HEK293 (cell line): Measurements from ENCODE around the gene TMEM187.

Source experiments
- OVOL3 ChIP-seq: fragments of 450-650 bp; formaldehyde crosslinking; IDR thresholded peaks from 2 replicates; pipeline ENCODE4 v1.5.1; 2016; ENCODE audit warnings: missing biosample characterization, missing genetic modification characterization
- YY1 ChIP-seq: fragments of 450-650 bp; formaldehyde crosslinking; IDR thresholded peaks from 2 replicates; pipeline ENCODE4 v1.5.1; 2018; ENCODE audit warnings: missing biosample characterization, missing genetic modification characterization
- ZBTB7A ChIP-seq: fragments of 450-650 bp; formaldehyde crosslinking; IDR thresholded peaks from 2 replicates; pipeline ENCODE4 v1.5.1; 2016; ENCODE audit warnings: low read depth, missing biosample characterization, missing genetic modification characterization
- ZNF266 ChIP-seq: fragments of 450-650 bp; formaldehyde crosslinking; IDR thresholded peaks from 2 replicates; pipeline ENCODE4 v1.5.1; 2016; ENCODE audit warnings: missing biosample characterization, missing genetic modification characterization, low read depth
- ZNF792 ChIP-seq: fragments of 450-650 bp; formaldehyde crosslinking; IDR thresholded peaks from 2 replicates; pipeline ENCODE4 v1.5.1; 2016; ENCODE audit warnings: missing biosample characterization, missing genetic modification characterization
- TF ChIP-seq, protein P1 (sequence below): fragments of 450-650 bp; formaldehyde crosslinking; IDR thresholded peaks from 2 replicates; pipeline ENCODE4 v1.5.1; 2016; ENCODE audit warnings: missing biosample characterization, missing genetic modification characterization

- TF ChIP-seq OVOL3 (tag by site-specific recombination): 0 out of 2 replicates have a peak, but pooled peaks have one; percentile 58
- TF ChIP-seq ZBTB7A (tag by site-specific recombination): no peak
- TF ChIP-seq, protein P1, sequence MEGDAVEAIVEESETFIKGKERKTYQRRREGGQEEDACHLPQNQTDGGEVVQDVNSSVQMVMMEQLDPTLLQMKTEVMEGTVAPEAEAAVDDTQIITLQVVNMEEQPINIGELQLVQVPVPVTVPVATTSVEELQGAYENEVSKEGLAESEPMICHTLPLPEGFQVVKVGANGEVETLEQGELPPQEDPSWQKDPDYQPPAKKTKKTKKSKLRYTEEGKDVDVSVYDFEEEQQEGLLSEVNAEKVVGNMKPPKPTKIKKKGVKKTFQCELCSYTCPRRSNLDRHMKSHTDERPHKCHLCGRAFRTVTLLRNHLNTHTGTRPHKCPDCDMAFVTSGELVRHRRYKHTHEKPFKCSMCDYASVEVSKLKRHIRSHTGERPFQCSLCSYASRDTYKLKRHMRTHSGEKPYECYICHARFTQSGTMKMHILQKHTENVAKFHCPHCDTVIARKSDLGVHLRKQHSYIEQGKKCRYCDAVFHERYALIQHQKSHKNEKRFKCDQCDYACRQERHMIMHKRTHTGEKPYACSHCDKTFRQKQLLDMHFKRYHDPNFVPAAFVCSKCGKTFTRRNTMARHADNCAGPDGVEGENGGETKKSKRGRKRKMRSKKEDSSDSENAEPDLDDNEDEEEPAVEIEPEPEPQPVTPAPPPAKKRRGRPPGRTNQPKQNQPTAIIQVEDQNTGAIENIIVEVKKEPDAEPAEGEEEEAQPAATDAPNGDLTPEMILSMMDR: no peak
- peak; percentile 95 for TF ChIP-seq ZNF266 (tag by site-specific recombination)
- no peak for TF ChIP-seq YY1
- no peak for TF ChIP-seq ZNF792 (tag by site-specific recombination)
These were observed 35.5 kb upstream of the TMEM187 start for GRCh38 chrX:153937056-153937455.
